Thyroid gland (tissue), 4 donors: ENCODE measurements around the gene ULBP2. TPM values are rescaled to one million over a fixed set of nuclear protein-coding genes. Genes with fewer than 3 reads are reported as not detected.
A peak's percentile ranks its signal among the peaks of the same experiment; 100 is the strongest.
"Not testable (repeated sequence)": the region's sequence is repeated elsewhere in the genome, so short reads cannot be mapped to it uniquely, and the experiment has no call there.

Experiments used
- DNase-seq, 2 donors: peaks; one replicate each; pipeline ENCODE4 v3.0.0-alpha.2; 2019
- H3K27ac ChIP-seq, 3 donors: fragments of 200-600 bp; sonication (generic); 1 replicate in 2 of 3; 2 replicates in 1 of 3; pipeline ENCODE4 v1.5.1; 2016 to 2019; ENCODE audit warnings: mild to moderate bottlenecking in 1 of 3, moderate library complexity in 1 of 3
- H3K27me3 ChIP-seq: fragments of 200-600 bp; sonication (generic); one replicate; pipeline ENCODE4 v1.5.1; 2019
- H3K36me3 ChIP-seq, 2 donors: fragments of 200-600 bp; sonication (generic); one replicate each; pipeline ENCODE4 v1.5.1; 2016 to 2019
- H3K4me1 ChIP-seq, 2 donors: fragments of 200-600 bp; sonication (generic); one replicate each; pipeline ENCODE4 v1.5.1; 2017 to 2019
- H3K4me3 ChIP-seq, 3 donors: fragments of 200-600 bp; sonication (generic); replicated peaks in 1 of 3; 1 replicate in 2 of 3; 2 replicates in 1 of 3; pipeline ENCODE4 v1.5.1; 2016; ENCODE audit warnings: mild to moderate bottlenecking in 1 of 3
- H3K9me3 ChIP-seq: fragments of 200-600 bp; sonication (generic); one replicate; pipeline ENCODE4 v1.5.1; 2017
- POLR2A ChIP-seq, 2 donors: fragments of 450-650 bp; IDR thresholded peaks; one replicate each; pipeline ENCODE4 v1.6.1; 2017; ENCODE audit warnings: antibody characterized with exemption in 2 of 2, mild to moderate bottlenecking in 2 of 2, moderate library complexity in 1 of 2
- WGBS, 2 donors: methylation state at CpG; one replicate each; pipeline ENCODE4 v1.1.5; 2017; 5-methylcytosine and 5-hydroxymethylcytosine counted together
- intact Hi-C: fragments of 100-400 bp; cut with DNase I; formaldehyde crosslinking; loops from one replicate; pipeline ENCODE4 v1.15.1; 2023
- total RNA-seq, 4 donors: library from RNA; depleted of rRNA; stranded (reverse); fragments of >200 nt; gene quantifications; one replicate each; pipeline ENCODE4 v1.2.3, GENCODE V29; 2016
- TF ChIP-seq, protein P1 (sequence below), 6 experiments: fragments of 200-600 bp in 3 of 6; fragments of 450-650 bp in 3 of 6; sonication (generic) in 3 of 6; IDR thresholded peaks; one replicate each; pipeline ENCODE4 v1.5.1; 2016 to 2019; ENCODE audit warnings: antibody characterized with exemption in 6 of 6, mild to moderate bottlenecking in 2 of 6, inconsistent platforms in 1 of 6, moderate library complexity in 1 of 6

Gene ULBP2
- total RNA-seq, 4 donors from 2014 or later: 0.78 to 1.5 TPM; not detected in 2

DNA sequence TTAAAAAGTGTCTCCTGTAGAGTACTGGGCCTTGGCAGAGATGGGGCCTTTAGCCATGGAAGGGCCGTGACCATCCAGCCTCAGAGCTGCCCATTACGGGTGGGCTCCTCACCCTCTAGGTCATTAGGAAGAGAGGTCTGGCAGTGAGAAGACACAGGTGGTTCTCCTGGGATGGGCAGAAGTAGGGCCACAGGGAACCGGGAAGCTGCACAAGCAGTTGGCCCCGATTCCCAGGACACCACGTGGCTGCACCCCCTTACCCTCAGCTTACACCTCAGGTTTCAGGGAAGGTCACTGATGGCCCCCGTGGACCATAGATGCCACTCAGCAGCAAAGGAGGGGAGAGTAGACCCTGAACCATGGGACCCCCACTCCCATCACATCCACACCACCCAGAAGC lies 20.5 kb upstream of the ULBP2 start:
- no peak for DNase-seq
- H3K36me3 ChIP-seq: no peaks in the 10 kb centered on the region
- no peak for TF ChIP-seq POLR2A (IDR thresholded peaks at IDR 0.05)
- TF ChIP-seq, protein P1, sequence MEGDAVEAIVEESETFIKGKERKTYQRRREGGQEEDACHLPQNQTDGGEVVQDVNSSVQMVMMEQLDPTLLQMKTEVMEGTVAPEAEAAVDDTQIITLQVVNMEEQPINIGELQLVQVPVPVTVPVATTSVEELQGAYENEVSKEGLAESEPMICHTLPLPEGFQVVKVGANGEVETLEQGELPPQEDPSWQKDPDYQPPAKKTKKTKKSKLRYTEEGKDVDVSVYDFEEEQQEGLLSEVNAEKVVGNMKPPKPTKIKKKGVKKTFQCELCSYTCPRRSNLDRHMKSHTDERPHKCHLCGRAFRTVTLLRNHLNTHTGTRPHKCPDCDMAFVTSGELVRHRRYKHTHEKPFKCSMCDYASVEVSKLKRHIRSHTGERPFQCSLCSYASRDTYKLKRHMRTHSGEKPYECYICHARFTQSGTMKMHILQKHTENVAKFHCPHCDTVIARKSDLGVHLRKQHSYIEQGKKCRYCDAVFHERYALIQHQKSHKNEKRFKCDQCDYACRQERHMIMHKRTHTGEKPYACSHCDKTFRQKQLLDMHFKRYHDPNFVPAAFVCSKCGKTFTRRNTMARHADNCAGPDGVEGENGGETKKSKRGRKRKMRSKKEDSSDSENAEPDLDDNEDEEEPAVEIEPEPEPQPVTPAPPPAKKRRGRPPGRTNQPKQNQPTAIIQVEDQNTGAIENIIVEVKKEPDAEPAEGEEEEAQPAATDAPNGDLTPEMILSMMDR (IDR thresholded peaks at IDR 0.05): no peak
- H3K4me1 ChIP-seq: peaks cover 4 to 25% of the 10 kb centered on the region in 2 donors
- WGBS, 2 donors: 86 to 100% methylated on average over 2 to 5 of the region's 6 CpGs
- H3K4me3 ChIP-seq: no peak overlapping the region
- H3K9me3 ChIP-seq: no peaks in the 10 kb centered on the region
- intact Hi-C loops: no loop called here
- no peak overlapping the region for H3K27ac ChIP-seq
- no peaks in the 10 kb centered on the region for H3K27me3 ChIP-seq

DNA sequence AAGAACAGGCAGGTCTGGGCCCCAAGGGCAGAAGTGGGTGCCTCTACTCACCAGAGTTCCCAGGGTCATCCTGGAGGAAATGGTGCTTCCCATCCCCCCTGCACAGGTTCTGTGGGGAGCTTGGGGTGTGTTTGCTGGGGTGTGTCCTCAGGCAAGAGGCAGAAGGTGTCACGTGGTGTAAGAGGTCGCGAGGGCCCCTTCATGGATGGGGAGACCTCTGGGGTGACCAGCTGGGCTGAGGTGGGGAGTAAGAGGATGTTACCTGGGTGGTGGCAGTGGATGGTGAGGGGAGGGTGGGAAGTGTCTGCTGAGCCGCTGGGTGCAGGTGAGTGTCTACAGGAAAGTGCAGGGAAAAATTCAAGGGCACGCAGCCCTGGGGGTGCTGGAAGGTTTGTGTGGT lies 19.7 kb upstream of the ULBP2 start:
- 28 to 47% methylated on average over 5 of the region's 5 CpGs for WGBS, 2 donors
- not testable (repeated sequence) for DNase-seq

DNA sequence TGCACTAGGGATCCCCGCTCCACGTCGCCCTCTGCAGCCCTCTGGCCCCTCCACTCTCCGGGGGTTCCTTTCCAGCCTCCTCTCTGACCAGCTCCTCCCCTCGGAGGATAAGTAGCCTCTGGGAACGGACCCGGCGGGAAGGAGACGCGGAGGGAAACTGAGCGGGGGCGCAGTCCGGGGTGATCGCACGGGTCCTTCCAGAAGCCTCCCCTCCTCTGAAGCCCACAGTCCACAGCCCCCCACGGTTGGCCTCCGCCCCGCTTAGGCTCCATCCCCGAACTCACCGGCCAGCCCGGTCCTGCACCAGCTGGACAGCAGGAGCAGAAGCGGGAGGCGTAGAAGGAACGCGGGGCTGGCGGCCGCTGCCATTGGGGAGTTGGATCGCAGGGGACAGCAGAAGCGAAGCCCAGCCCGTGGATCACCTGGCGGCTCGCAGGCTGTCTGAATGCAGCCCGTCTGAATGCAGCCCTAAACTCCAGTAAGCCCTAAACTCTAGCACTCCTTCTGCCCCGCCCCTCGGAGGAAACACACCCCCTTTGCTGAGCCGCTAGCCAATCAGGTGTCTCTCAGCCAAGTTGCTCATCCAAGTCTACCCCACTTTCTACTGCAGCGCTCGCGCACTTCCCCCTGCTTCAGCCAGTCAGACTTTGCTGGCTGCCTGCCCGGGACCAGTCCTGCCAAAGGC lies 19.0 kb upstream of the ULBP2 start, which contains the start of gene RAET1G:
Gene RAET1G, minus strand, starts transcription at position 480 of the 685 bp plus-strand sequence. Its CDS starts 111 bp downstream, at position 369.
- H3K36me3 ChIP-seq: no peaks in the 10 kb centered on the region
- TF ChIP-seq, protein P1 (IDR thresholded peaks at IDR 0.05): no peak
- peak in 1 of 2 donors; percentile 74 for TF ChIP-seq POLR2A (IDR thresholded peaks at IDR 0.05)
- peaks cover 4 to 25% of the 10 kb centered on the region in 2 donors for H3K4me1 ChIP-seq
- intact Hi-C loops: loop anchor here (2.0 kb wide), 1 partner anchor 86 kb away; no protein-coding TSS in a partner anchor
- H3K4me3 ChIP-seq: peak within 1 kb of the TSS; percentile 28 to 43 (median 35)
- no peaks in the 10 kb centered on the region for H3K27me3 ChIP-seq
- no peaks in the 10 kb centered on the region for H3K9me3 ChIP-seq
- DNase-seq: peak; percentile 95
- H3K27ac ChIP-seq: peak within 1 kb of the TSS in 1 of 3 donors; percentile 43
- 0 to 1% methylated on average over 28 to 37 of the region's 40 CpGs for WGBS, 2 donors

More for the DNA sequence above, 19.7 kb upstream of the ULBP2 start:
- not testable (repeated sequence) for H3K36me3 ChIP-seq, H3K9me3 ChIP-seq, H3K27me3 ChIP-seq, H3K27ac ChIP-seq, H3K4me3 ChIP-seq
- H3K4me1 ChIP-seq: peaks cover 4 to 25% of the 10 kb centered on the region in 2 donors
- intact Hi-C loops: loop anchor here (2.0 kb wide), 1 partner anchor 85 kb away; no protein-coding TSS in a partner anchor

DNA sequence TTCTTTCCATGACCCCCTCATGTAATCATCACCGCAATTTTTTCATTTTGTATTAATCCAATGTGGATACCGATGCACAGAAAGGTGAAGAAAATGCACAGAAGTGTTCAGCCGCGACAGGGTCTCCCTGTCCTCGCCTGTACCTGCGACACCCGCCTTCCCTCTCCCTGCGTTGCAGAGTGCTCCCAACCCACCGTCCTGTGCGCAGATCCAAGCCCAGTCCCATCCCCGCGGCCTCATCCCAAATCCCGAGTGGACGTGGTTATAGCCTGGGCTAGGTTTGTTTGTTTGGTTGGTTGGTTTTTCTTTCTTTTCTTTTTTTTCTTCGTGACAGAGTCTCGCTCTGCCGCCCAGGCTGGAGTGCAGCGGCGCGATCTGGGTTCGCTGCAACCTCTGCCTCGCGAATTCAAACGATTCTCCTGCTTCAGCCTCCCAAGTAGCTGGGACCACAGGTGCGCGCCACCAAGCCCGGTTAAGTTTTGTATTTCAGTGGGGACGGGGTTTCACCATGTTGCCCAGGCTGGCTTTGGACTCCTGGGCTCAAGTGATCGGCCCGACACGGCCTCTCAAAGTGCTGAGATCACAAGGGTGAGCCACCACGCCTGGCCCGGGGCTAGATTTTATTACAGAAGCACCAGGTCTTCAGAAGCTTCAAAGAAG lies 18.4 kb upstream of the ULBP2 start:
- Histone ChIP-seq H3K27me3 (no peaks in the 10 kb centered on the region), H3K4me1 (peaks cover 5 to 25% of the 10 kb centered on the region in 2 donors), H3K4me3 (peak overlapping the region in 2 of 3 donors; percentile 8 to 43), H3K27ac (peak overlapping the region in 1 of 3 donors; percentile 43), H3K36me3 (no peaks in the 10 kb centered on the region), H3K9me3 (no peaks in the 10 kb centered on the region)
- intact Hi-C loops: loop anchor here (2.0 kb wide), 1 partner anchor 87 kb away; no protein-coding TSS in a partner anchor
- TF ChIP-seq, protein P1 (IDR thresholded peaks at IDR 0.05): no peak
- TF ChIP-seq POLR2A (IDR thresholded peaks at IDR 0.05): no peak
- peak in 1 of 2 donors; percentile 19 for DNase-seq
- 25 to 27% methylated on average over 32 to 33 of the region's 33 CpGs for WGBS, 2 donors

DNA sequence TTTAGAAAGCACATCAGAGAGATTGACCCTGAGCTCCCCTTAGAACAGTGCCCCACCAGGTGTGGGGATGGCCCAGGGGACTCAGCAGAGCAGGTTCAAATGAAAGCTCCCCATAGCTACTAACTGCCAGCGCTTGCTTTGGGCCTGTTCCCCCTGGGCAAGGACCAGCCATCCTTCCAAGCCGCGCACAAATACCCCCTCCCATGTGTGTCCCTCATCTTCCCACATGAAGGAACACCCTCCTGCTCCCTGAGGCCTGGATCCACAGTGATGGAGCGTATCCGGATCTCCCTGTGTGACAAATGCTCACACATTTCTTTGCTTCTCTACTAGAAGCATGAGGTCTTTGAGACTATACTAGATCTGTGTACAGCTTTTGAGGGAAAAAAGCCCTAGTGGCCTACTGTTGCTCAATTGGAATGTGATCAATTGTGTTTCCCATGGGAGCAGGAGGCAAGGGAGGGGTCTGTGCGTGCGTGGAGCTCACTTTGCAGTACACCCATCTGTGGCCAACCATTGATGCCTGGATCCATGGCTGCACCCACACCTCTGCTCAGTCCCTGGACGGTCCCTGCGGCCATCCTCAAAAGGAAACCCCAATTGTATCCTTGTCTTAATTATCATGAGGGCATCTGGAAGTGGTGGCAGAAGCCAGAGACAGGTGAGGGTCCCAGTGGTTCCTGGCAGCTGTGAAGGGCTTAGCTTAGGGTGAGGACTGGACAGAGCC lies 17.4 kb upstream of the ULBP2 start:
- no peak overlapping the region for H3K27ac ChIP-seq
- H3K9me3 ChIP-seq: no peaks in the 10 kb centered on the region
- no peak overlapping the region for H3K4me3 ChIP-seq
- no peaks in the 10 kb centered on the region for H3K36me3 ChIP-seq
- TF ChIP-seq POLR2A (IDR thresholded peaks at IDR 0.05): no peak
- TF ChIP-seq, protein P1 (IDR thresholded peaks at IDR 0.05): no peak
- intact Hi-C loops: no loop called here
- 78 to 87% methylated on average over 9 of the region's 9 CpGs for WGBS, 2 donors
- H3K27me3 ChIP-seq: no peaks in the 10 kb centered on the region
- peaks cover 12 to 28% of the 10 kb centered on the region in 2 donors for H3K4me1 ChIP-seq
- no peak for DNase-seq
